Bronchial epithelial cell (primary cell): ENCODE results near the gene COPA. TPM values are rescaled to one million over a fixed set of nuclear protein-coding genes. Genes with fewer than 3 reads are reported as not detected.

Source experiments
- DNase-seq: peaks from one replicate; pipeline ENCODE4 v3.0.0-alpha.2; 2010; ENCODE audit warnings: low read depth
- FAIRE-seq: peaks from 2 replicates; lab custom pipeline; 2011; peaks lifted over from hg19 to GRCh38; lab: Jason Lieb, UNC
- H3K27me3 ChIP-seq: 2 replicates; pipeline ENCODE4 v1.5.1; 2011; ENCODE audit warnings: low read length; ENCODE audit not compliant: control insufficient read depth, insufficient read depth
- H3K36me3 ChIP-seq: 2 replicates; pipeline ENCODE4 v1.5.1; 2011; ENCODE audit warnings: low read length; ENCODE audit not compliant: control insufficient read depth, insufficient read depth
- H3K4me3 ChIP-seq: 2 replicates; pipeline ENCODE4 v1.5.1; 2011; ENCODE audit warnings: mild to moderate bottlenecking, low read depth, low read length, control low read depth
- total RNA-seq: library from RNA; depleted of rRNA; stranded (reverse); fragments of >200 nt; gene quantifications from 2 replicates; pipeline ENCODE4 v1.2.1, GENCODE V29; 2014
- TF ChIP-seq, protein P1 (sequence below): IDR thresholded peaks from 2 replicates; pipeline ENCODE4 v1.5.1; 2011; ENCODE audit warnings: mild to moderate bottlenecking, moderate library complexity, low read length, control low read depth, inconsistent platforms; ENCODE audit not compliant: insufficient read depth, severe bottlenecking

COPA gene
- total RNA-seq, 1 donor from 2014 or later = 136 TPM

DNA sequence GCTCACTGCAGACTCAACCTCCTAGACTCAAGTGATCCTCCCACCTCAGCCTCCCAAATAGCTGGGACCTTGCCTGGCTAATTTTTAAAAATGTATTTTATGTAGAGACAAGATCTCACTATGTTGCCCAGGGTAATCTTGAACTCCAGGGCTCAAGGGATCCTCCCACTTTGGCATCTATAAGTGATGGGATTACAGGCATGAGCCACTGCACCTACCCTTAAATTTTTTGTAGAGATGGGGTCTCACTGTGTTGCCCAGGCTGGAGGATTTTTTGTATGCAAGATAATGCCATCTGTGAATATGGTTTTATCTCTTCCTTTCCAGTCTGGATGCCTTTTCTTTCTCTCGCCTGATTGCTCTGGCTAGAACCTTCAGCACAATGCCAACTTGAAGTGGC lies 72.0 kb downstream of the COPA start:
- Histone ChIP-seq H3K4me3 (no peak overlapping the region), H3K36me3 (no peaks in the 10 kb centered on the region), H3K27me3 (no peaks in the 10 kb centered on the region)
- DNase-seq (no peak), FAIRE-seq (no peak)
- TF ChIP-seq, protein P1, sequence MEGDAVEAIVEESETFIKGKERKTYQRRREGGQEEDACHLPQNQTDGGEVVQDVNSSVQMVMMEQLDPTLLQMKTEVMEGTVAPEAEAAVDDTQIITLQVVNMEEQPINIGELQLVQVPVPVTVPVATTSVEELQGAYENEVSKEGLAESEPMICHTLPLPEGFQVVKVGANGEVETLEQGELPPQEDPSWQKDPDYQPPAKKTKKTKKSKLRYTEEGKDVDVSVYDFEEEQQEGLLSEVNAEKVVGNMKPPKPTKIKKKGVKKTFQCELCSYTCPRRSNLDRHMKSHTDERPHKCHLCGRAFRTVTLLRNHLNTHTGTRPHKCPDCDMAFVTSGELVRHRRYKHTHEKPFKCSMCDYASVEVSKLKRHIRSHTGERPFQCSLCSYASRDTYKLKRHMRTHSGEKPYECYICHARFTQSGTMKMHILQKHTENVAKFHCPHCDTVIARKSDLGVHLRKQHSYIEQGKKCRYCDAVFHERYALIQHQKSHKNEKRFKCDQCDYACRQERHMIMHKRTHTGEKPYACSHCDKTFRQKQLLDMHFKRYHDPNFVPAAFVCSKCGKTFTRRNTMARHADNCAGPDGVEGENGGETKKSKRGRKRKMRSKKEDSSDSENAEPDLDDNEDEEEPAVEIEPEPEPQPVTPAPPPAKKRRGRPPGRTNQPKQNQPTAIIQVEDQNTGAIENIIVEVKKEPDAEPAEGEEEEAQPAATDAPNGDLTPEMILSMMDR = no peak

- Histone ChIP-seq H3K4me3 (no peak overlapping the region), H3K27me3 (no peaks in the 10 kb centered on the region), H3K36me3 (no peaks in the 10 kb centered on the region)
- DNase-seq (no peak), FAIRE-seq (no peak)
- TF ChIP-seq, protein P1 = no peak
Observed at GRCh38 chr1:160267284-160267991, 75.6 kb downstream of the COPA start.

DNA sequence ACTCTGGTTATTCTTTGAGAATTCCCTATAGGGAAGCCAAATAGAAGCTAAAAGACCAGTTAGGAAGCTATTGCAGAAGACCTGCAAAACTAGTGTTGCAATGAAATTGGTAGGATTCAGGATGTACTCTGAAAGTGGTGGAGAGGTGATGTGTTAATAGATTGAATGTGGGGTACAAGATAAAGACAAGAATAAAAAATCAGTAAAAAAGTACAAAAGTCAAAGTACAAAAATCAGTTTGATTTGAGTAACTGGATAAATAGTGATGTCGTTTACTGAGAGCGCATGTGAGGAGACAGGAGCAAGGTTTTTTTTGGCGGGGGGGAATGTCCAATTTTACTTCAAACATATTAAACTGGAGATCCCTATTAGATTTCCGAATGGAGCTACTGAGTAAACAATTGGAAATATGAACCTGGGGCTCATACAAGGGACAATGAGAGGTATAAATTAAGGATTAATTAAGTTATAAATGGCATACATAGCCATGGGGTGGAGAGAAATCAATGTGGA lies 78.2 kb downstream of the COPA start:
- no peak for FAIRE-seq
- DNase-seq = no peak
- Histone ChIP-seq H3K36me3 (no peaks in the 10 kb centered on the region), H3K4me3 (no peak overlapping the region), H3K27me3 (no peaks in the 10 kb centered on the region)
- TF ChIP-seq, protein P1 = no peak

DNA sequence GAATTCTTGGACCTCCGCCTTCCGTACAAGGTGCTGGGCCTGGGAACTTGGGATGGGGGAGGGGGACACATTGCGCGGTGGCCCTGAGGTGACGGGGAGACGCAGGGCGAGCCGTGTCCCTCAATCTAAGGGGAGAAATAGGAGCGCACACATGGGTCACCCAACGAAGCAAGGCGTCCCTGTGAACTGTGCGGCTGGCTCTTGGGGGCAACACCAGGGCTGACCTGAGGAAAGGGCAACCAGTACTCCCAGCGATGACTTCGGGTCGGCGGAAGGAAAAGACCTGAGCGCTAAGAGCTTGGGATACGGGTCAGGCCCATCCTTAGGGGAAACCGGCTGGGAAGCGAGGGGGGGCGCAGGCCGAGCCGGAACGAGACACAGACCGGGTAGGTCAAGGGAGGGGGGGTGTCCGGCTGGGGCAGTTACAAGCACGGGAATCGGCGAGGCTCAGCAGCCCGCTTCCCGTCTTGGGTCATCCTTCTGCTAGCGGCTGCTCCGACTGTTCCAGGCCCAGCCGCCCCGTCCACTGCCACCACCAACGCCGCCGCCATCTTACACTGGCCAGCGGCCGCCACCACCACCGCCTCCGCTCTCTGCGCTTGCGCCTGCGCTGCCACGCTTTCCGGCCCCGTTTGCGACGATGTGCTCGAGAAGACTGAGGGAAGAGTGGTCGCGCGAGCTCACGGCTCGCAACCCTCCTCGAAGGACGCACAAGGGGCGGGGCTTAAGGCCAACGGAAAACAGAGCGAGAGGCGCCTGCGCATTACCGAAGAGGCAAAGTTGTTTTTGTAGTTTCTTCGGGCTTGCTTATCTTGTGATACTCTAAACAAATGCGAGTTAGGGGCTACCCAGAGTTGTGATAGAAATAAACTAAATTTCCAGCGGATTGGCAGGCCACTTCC lies 80.9 kb downstream of the COPA start, which contains the start of gene DCAF8:
DCAF8 (minus strand) TSS at position 657 of the 902 bp plus-strand sequence. CDS start 18,541 bp downstream, outside the sequence.
- DNase-seq (peak; percentile 91), FAIRE-seq (no peak)
- H3K4me3 ChIP-seq = peak within 1 kb of the TSS; percentile 91
- H3K27me3 ChIP-seq = no peaks in the 10 kb centered on the region
- no peaks in the 10 kb centered on the region for H3K36me3 ChIP-seq
- TF ChIP-seq, protein P1 = no peak

- H3K4me3 ChIP-seq = peak overlapping the region; percentile 91
- TF ChIP-seq, protein P1 = no peak
- FAIRE-seq (no peak), DNase-seq (peak; percentile 87)
- no peaks in the 10 kb centered on the region for H3K36me3 ChIP-seq
- H3K27me3 ChIP-seq = no peaks in the 10 kb centered on the region
Observed at GRCh38 chr1:160261556-160261892, 81.5 kb downstream of the COPA start.
